ENCODE data around the gene ARL13B. TPM values are rescaled to one million over a fixed set of nuclear protein-coding genes. Genes with fewer than 3 reads are reported as not detected.

ARL13B gene
- total and polyA plus RNA-seq, 2 of the 13 experiments (the other 11 are each of a cell fraction or from before 2014, with no cell fraction given): 2.2 to 9.6 TPM

GRCh38 chr3:94062513-94063404, 82.8 kb downstream of the ARL13B start, which contains the start of the genes DHFR2 and NSUN3 (continued):
- peak in 1 of 2 experiments; percentile 33; a peak in 1 of 4 replicates for TF ChIP-seq REST (IDR thresholded peaks at IDR 0.05; ENCODE audit: borderline replicate concordance in 1 of 2, low read depth in 1 of 2, low read length in 2 of 2)
- no peak for TF ChIP-seq ZNF354B (CRISPR knock-in tag; IDR thresholded peaks at IDR 0.05)
- no peak for TF ChIP-seq CBFB (CRISPR knock-in tag; IDR thresholded peaks at IDR 0.05)
- no peak for TF ChIP-seq TEF (CRISPR knock-in tag; IDR thresholded peaks at IDR 0.05)
- TF ChIP-seq ZNF879 (CRISPR knock-in tag; IDR thresholded peaks at IDR 0.05): no peak
- TF ChIP-seq MAZ (IDR thresholded peaks at IDR 0.05; ENCODE audit: borderline replicate concordance, low read depth, low read length): no peak
- peak; percentile 11; the same call in 1 of the 2 replicates for TF ChIP-seq MAZ (CRISPR knock-in tag; IDR thresholded peaks at IDR 0.05; ENCODE audit: low read depth)
- no peak for TF ChIP-seq ESRRA (CRISPR knock-in tag; IDR thresholded peaks at IDR 0.05; ENCODE audit: low read depth)
- no peak for TF ChIP-seq ZBTB40 (IDR thresholded peaks at IDR 0.05)
- peak; percentile 62; the same call in 1 of the 2 replicates for TF ChIP-seq ZBTB40 (CRISPR knock-in tag; IDR thresholded peaks at IDR 0.05)
- TF ChIP-seq GATAD2A (CRISPR knock-in tag; IDR thresholded peaks at IDR 0.05): peak; percentile 36; the same call in 1 of the 2 replicates
- TF ChIP-seq GMEB2 (CRISPR knock-in tag; IDR thresholded peaks at IDR 0.05; ENCODE audit: low read depth): no peak
- peak; percentile 64 for TF ChIP-seq SALL1 (CRISPR knock-in tag; IDR thresholded peaks at IDR 0.05)
- TF ChIP-seq XBP1 (CRISPR knock-in tag; IDR thresholded peaks at IDR 0.05): no peak
